Amniotic stem cell (primary cell): ENCODE data around the gene PCLO.

Experiments used
- DNase-seq: peaks from one replicate; lab custom pipeline; 2025; lab: John Stamatoyannopoulos, UW

Gene PCLO

GRCh38 chr7:82823073-82823472, 339.6 kb downstream of the PCLO start:
- no peak for DNase-seq

- no peak for DNase-seq
These were observed 341.6 kb downstream of the PCLO start for GRCh38 chr7:82821037-82821436.

GRCh38 chr7:82818171-82818570, 344.5 kb downstream of the PCLO start:
- DNase-seq: no peak

GRCh38 chr7:82816272-82816671, 346.4 kb downstream of the PCLO start:
- DNase-seq: no peak

DNA sequence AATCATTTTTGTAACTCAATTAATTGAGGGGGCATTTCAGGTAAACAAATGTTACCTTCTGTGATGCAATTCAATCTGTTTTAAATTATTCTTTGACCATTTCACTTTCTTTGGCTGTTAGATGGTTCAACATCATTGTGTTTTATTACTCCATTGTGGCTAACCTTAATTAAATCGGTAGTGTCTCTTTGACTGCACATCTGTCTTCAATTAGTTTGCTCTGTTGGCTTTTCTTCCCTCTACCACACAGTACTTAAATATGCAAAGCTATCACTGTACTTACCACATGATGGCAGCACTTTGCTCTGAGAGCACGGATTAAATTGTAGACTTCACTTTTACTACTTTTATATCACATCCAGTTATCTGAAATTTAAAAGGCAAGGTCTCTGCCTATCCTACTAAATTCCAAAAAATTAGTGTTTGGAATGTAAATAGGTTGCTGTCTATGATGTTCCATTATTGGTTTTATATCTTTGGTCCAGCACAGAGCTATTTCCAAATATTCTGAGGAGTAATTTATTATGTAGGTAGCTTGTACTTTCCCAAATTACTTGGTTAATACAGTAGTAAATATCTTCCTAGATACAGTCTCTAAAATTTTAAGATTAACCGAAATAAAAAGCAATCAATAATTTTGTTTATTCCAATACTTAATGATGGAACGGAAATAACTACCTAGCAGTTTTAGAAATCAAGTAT, 352.0 kb downstream of the PCLO start:
- DNase-seq: peak; percentile 64

GRCh38 chr7:82808633-82809032, 354.1 kb downstream of the PCLO start:
- DNase-seq: no peak

DNA sequence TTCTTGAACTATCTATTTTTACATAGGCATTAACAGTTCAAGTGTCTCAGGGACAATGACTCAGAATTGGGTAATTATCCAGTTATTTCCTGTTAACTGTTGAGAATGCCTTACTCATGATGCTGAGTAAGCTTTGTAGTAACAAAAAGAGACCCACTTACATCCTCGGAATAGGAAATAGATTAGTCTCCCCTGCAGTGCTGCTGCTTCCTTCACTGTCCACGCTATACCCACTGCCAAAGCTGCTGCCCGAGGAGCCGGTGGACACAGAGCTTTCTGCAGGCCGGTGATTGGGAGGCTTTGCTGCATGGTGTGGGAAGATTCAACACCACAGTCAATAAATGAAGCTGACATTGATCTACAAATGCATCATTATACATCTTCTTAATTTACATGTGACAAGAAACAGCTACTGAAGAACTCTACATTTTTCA, 357.1 kb downstream of the PCLO start:
- peak; percentile 75 for DNase-seq

DNA sequence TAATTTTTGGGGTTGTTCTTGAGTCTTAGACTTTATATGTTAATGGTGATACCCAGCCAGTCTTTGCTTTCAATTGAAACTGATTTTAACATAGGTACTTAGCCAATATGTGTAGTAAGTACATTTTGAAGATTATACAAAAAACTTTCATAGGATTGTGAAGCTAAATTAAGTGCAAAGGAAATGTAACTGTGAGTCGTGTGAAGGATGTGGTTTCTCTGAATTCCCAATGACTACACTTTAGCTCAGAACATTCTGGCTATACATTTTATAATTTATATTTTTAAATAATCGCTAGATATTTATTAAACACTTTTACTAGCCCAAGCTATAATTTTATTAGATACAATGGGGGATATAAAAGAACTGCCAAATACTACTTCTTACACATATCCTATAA, 359.3 kb downstream of the PCLO start:
- no peak for DNase-seq

GRCh38 chr7:82789883-82790609, 372.6 kb downstream of the PCLO start:
- no peak for DNase-seq

DNA sequence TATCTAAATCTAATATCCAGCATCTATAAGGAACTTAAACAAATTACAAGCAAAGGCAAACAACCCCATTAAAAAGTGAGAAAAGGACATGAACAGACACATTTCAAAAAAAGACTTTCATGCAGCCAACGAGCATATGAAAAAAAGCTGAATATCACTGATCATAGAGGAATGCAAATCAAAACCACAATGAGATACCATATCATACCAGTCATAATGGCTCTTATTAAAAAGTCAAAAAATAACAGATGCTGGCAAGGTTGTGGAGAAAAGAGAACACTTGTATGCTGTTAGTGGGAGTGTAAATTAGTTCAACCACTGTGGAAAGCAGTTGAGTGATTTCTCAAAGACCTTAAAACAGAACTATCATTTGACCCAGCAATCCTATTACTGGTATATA, 384.7 kb downstream of the PCLO start:
- DNase-seq: no peak

DNA sequence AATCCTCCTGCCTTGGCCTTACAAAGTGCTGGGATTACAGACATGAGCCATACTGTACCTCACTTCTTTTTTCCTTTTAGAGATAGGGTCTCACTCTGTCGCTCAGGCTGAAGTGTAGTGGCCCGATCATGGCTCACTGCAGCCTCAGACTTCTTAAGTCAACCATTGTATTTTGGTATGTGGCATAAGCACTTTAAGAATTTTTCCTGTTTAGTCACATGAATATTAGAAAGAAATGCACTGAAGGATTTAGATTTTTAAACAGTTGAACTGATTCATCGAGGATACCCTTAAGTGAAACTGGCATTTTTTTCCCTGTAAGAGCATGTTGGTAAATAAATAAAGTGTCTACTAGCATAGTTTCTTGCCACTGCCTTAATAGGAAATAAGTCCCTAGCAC, 399.8 kb downstream of the PCLO start:
- DNase-seq: no peak

GRCh38 chr7:82760831-82761230, 401.9 kb downstream of the PCLO start:
- no peak for DNase-seq

- no peak for DNase-seq
These were observed 402.6 kb downstream of the PCLO start for GRCh38 chr7:82760074-82760473.

DNA sequence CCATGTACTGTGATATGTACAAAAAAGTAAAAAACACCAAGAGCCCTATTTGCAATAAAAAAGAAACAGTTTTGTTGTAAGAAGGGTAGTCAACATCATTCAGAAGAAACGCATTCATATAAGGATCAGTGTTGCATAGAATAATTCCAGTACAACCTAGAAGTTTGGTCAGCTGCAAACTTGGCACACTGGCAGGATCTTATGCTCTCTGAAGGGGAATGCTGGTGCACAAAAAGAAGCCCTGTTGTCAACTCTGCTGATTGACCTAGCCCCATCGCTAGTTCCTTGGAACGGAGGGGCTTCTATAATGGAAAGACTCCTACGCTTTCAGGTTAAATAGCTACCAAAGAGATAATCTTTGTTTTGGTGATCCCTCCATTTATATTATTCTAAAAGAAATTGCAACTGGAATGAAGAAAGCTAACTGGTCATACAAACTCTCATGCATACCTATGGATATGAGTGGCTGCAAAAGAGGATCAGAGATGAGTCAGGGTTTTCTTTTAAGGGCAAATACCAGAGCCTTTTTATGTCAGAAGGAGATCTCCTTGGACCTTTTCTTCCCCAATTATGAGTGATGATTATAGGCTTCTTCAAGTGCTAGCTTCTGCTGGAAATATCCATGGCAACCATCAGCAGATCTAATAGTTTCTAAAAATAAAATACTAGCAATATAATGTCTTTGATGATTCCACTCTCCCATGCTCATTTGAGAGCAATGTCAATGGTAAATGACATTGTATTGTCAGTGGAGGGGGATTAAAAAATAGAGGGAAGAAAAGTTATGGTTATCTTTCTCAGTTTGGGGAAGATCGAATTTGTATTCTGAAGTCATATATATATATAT, 406.8 kb downstream of the PCLO start:
- DNase-seq: peak; percentile 73

GRCh38 chr7:82750007-82750406, 412.7 kb downstream of the PCLO start:
- DNase-seq: no peak

DNA sequence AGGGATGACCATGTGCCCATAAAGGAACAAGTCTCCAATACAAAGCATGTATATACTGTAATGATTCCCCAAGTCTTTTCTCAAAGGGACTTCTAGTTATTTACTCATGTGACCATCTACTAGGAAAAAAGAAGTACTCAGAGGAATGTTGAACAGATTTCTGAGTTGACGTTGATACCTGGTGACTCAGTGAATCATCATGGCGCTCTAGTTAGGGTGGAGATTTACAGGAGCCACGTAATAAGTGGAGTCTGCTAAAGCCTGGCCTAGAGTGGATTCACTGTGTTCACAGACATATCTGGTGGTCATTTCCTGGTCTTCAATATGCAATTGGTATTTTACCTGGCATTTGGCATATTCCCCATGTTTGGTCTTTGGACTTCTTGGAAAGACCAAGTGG, 416.9 kb downstream of the PCLO start:
- no peak for DNase-seq

GRCh38 chr7:82745117-82745516, 417.6 kb downstream of the PCLO start:
- DNase-seq: no peak

DNA sequence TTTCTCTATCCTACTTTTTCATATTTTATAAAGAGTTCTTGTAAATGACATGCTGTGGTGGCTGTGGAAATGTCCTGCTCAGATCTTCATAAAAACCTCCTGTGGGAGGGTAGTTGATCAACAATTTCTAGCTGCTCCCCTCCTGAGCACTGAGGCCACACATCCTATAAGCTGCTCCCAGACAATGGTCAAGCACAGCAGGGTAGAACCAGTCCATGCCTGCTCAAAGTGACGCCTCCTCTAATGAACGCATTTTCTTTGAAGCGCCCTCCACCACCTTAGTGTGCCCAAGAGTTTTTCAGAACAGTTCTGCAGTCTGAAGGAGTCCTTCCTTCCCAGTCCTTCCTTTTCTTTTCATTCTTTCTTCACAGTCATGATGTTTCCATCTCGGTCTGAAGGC, 420.5 kb downstream of the PCLO start:
- DNase-seq: no peak

GRCh38 chr7:82741493-82741892, 421.2 kb downstream of the PCLO start:
- no peak for DNase-seq

DNA sequence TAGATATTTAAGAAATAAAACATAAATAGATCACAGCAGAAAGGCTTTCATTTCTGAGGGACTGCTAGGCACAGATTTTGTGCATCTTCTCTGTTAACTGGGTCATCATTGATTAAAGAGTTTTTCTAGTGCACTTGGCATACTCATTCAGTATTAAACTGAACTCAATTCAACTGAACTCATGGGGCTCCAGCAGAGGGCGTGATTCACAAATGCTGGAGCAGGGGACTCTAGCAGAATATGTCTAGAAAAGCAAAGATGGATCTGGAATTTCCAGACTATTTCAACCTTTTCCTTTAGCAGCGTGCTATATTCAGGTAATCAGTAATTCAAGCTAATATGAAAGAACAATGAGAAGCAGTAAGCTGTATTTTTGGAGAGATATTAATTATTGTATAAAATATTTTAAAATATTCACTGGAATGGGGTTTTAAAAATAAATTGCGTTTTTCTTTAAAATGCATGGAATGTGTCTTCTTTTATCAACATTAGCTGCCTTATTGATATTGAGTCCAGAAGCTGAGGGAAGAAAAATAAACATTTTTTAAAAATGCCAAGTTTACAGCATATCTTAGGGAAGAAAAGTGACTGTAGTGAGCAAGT, 422.3 kb downstream of the PCLO start:
- DNase-seq: peak; percentile 61

- DNase-seq: no peak
These were observed 426.1 kb downstream of the PCLO start for GRCh38 chr7:82736633-82737032.

DNA sequence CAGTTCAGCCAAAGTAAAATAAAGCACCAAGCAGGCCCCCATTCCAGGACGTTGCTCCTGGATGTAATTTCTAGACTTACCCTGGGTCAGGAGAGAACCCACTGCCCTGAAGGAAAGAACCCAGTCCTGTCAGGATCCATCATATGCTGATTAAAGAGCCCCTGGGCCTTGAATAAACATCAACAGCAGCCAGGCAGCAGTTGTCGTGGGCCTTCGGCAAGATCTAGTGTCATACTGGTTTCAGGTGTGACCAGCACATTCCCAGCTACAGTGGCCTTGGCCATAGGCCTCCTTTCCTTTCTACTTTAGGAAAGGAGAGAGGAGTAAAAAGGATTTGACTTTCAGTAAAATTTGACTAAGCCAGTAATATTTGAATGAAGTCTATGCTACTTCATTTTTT, 430.0 kb downstream of the PCLO start:
- no peak for DNase-seq
